HG03280 (cell line): Measurements from ENCODE around the gene TMPRSS2.
"Not testable (repeated sequence)": the region's sequence is repeated elsewhere in the genome, so short reads cannot be mapped to it uniquely, and the experiment has no call there.

Source experiments
- ATAC-seq: cut with Tn5 transposase; IDR thresholded peaks from one replicate; pipeline ENCODE4 v1.9.1; 2021; ENCODE audit warnings: mild to moderate bottlenecking, moderate library complexity; ENCODE audit not compliant: unreplicated experiment

TMPRSS2 gene

GRCh38 chr21:41428311-41428710 is 79.6 kb downstream of the TMPRSS2 start:
- ATAC-seq = no peak

DNA sequence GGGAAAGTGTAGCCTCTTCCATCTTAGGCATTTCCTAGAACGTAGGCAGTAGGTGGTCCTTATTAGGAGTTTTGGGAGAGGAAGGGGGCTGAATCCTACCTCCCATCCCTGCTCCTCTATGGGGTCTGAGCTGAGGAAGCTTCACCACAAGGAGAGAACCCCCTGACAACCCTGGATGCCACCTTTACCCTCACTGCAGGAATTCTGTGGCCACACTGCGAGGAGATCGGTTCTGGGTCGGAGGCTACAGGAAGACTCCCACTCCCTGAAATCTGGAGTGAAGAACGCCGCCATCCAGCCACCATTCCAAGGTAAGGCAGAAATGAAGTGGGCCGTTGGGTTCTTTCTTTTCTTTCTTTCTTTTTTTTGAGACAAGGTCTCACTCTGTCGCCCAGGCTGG is 80.4 kb downstream of the TMPRSS2 start:
- ATAC-seq = no peak

DNA sequence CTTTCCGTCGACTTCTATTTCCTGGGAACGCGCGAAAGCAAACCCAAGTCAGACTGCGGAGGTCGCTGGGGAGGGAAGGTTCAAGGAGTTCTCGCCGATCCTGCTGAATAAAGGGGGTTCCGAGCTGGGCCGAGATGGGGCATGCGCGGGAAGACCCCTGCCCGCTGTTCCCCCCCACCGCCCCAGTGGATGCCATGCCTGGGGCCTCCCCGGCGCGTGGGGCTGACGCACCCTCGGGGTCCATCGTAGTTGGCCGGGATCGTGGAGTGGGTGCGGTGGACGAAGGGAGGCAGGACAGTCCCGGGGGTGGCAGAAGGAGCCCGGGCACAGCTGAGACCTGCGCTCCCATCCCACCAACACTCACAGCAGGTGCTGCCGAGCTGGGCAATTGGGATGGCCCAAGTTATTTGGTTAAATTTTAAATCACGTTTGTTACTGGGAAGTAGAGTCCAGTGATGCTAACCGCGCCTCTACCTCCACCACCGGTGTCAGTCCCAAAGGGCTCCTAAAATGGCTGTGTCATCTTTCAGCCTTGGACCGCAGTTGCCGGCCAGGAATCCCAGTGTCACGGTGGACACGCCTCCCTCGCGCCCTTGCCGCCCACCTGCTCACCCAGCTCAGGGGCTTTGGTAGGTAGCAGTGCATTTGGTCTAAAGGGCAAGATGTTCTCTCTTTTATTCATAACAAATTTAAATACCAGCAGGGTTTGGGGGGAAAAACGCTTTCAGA is 81.1 kb downstream of the TMPRSS2 start:
- no peak for ATAC-seq

GRCh38 chr21:41425954-41426675 is 81.8 kb downstream of the TMPRSS2 start, which contains the start of gene MX1:
TSS of gene MX1 (plus strand) at chr21:41426239. CDS start at chr21:41432071, 5,832 bp downstream.
- ATAC-seq = peak; percentile 89

GRCh38 chr21:41425588-41425953 is 82.4 kb downstream of the TMPRSS2 start:
- ATAC-seq = no peak

- ATAC-seq = not testable (repeated sequence)
Observed at GRCh38 chr21:41423305-41423636, 84.7 kb downstream of the TMPRSS2 start.

GRCh38 chr21:41422546-41423304 is 85.2 kb downstream of the TMPRSS2 start:
- no peak for ATAC-seq

DNA sequence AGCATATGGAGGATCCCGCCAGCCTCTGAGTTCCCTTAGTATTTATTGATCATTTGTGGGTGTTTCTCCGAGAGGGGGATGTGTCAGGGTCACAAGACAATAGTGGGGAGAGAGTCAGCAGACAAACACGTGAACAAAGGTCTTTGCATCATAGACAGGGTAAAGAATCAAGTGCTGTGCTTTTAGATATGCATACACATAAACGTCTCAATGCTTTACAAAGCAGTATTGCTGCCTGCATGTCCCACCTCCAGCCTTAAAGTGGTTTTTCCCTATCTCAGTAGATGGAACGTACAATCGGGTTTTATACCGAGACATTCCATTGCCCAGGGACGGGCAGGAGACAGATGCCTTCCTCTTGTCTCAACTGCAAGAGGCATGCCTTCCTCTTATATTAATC is 87.0 kb downstream of the TMPRSS2 start:
- ATAC-seq = not testable (repeated sequence)

GRCh38 chr21:41419921-41420862 is 87.8 kb downstream of the TMPRSS2 start:
- ATAC-seq = peak; percentile 69

GRCh38 chr21:41418956-41419680 is 88.8 kb downstream of the TMPRSS2 start:
- no peak for ATAC-seq

DNA sequence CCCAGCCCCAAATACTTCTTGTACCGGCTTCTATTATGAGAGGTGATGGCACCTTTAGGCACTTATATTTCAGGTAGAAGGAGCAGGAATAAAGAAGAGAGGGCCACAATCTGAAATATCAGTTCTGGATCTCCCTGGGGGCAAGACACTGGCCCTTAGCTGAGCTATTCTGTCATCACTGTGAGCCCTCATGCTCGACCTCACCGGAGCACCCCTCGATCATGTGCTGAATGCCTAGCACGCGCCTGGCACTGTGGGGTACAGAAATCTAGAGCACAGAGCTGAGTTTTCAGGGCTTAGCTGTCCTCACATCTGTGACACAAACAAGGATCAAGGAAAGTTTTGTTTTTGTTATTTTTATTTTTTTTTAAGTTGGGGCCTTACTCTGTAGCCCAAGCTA is 89.6 kb downstream of the TMPRSS2 start:
- ATAC-seq = no peak

DNA sequence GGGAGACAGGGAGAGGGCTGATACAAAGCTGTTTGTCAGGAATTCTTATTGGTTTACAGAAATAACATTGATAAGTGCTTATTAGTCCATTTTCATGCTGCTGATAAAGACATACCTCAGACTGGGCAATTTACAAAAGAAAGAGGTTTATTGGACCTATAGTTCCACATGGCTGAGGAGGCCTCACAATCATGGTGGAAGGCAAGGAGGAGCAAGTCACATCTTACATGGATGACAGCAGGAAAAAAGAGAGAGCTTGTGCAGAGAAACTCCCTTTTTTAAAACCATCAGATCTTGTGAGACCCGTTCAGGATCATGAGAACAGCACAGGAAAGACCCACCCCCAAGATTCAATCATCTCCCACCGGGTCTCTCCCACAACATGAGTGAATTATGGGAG is 90.5 kb downstream of the TMPRSS2 start:
- ATAC-seq = not testable (repeated sequence)
